GM12878 (cell line): ENCODE data around the gene TTL. TPM values are rescaled to one million over a fixed set of nuclear protein-coding genes. Genes with fewer than 3 reads are reported as not detected.

Source experiments
- ATAC-seq: fragments of 200-7000 bp; cut with Tn5 transposase; 3 replicates; pipeline ENCODE4 v1.9.1; 2020; ENCODE audit warnings: mild to moderate bottlenecking, moderate library complexity
- BruUV-seq: library from RNA; stranded (reverse); fragments of 400-500 nt; replicated peaks from 2 replicates; lab custom pipeline; 2021; lab: Mats Ljungman, UMichigan
- CTCF ChIA-PET: fragments of 300-600 bp; sonication (Branson Sonifier 250); formaldehyde crosslinking; extraction: SDS; loops from one replicate; lab custom pipeline; 2021; ENCODE audit warnings: inconsistent platforms; lab: Yijun Ruan, JAX
- POLR2A ChIA-PET: fragments of 350-600 bp; formaldehyde crosslinking; extraction: SDS; loops from one replicate; lab custom pipeline; 2021; ENCODE audit warnings: inconsistent platforms; lab: Charles Lee
- RAD21 ChIA-PET: fragments of 300-600 bp; sonication (Branson Sonifier 250); formaldehyde crosslinking; loops from one replicate; lab custom pipeline; 2023; ENCODE audit warnings: antibody characterized with exemption; ENCODE audit not compliant: unreplicated experiment; lab: Charles Lee
- SMC1A ChIA-PET: fragments of 300-600 bp; sonication (Branson Sonifier 250); formaldehyde crosslinking; loops from one replicate; lab custom pipeline; 2023; ENCODE audit not compliant: unreplicated experiment, uncharacterized antibody; lab: Charles Lee
- DNase-seq: peaks from one replicate; pipeline ENCODE4 v3.0.0-alpha.2; 2011; ENCODE audit warnings: low read depth, low spot score
- FAIRE-seq: peaks from 3 replicates; lab custom pipeline; 2011; peaks lifted over from hg19 to GRCh38; lab: Jason Lieb, UNC
- H2AFZ ChIP-seq: 2 replicates; pipeline ENCODE4 v1.6.0; 2011; ENCODE audit warnings: low read depth, low read length, control low read depth; ENCODE audit not compliant: control insufficient read depth
- H3K27ac ChIP-seq: 2 replicates; pipeline ENCODE4 v1.5.1; 2011; ENCODE audit warnings: control low read depth; ENCODE audit not compliant: control insufficient read depth, insufficient read depth
- H3K27me3 ChIP-seq, 2 experiments: replicated peaks in 1 of 2; 2 replicates each; pipeline versions ENCODE4 v1.6.0 to v1.6.1; 2011; ENCODE audit warnings: low read length in 1 of 2; ENCODE audit not compliant: control insufficient read depth in 2 of 2, insufficient read depth in 2 of 2
- H3K36me3 ChIP-seq, 2 experiments: 2 replicates each; pipeline ENCODE4 v1.5.1; 2011; ENCODE audit warnings: low read length in 1 of 2; ENCODE audit not compliant: control insufficient read depth in 2 of 2, insufficient read depth in 2 of 2
- H3K4me1 ChIP-seq: 2 replicates; pipeline ENCODE4 v1.6.1; 2011; ENCODE audit warnings: mild to moderate bottlenecking, low read length, moderate library complexity, mixed read lengths; ENCODE audit not compliant: control insufficient read depth, insufficient read depth
- H3K4me2 ChIP-seq: 2 replicates; pipeline ENCODE4 v1.6.0; 2011; ENCODE audit warnings: control low read depth; ENCODE audit not compliant: control insufficient read depth, insufficient read depth
- H3K4me3 ChIP-seq: fragments of 200-600 bp; sonication (generic); 2 replicates; pipeline ENCODE4 v1.5.1; 2016
- H3K79me2 ChIP-seq: 2 replicates; pipeline ENCODE4 v1.6.0; 2011; ENCODE audit warnings: low read length; ENCODE audit not compliant: control insufficient read depth, insufficient read depth
- H3K9ac ChIP-seq: 2 replicates; pipeline ENCODE4 v1.8.0; 2011; ENCODE audit warnings: low read length, control low read depth, mixed read lengths; ENCODE audit not compliant: control insufficient read depth, insufficient read depth
- H3K9me3 ChIP-seq: replicated peaks from 3 replicates; pipeline ENCODE4 v1.5.1; 2011; ENCODE audit warnings: mild to moderate bottlenecking, low read length; ENCODE audit not compliant: control insufficient read depth, insufficient read depth
- H4K20me1 ChIP-seq: 2 replicates; pipeline ENCODE4 v1.6.0; 2011; ENCODE audit not compliant: control insufficient read depth, insufficient read depth
- IRF4 ChIP-seq: IDR thresholded peaks from 2 replicates; pipeline ENCODE4 v1.6.1; 2011; ENCODE audit warnings: low read depth, low read length
- JUNB ChIP-seq: IDR thresholded peaks from 2 replicates; pipeline ENCODE4 v1.6.1; 2016; ENCODE audit warnings: antibody characterized with exemption, mild to moderate bottlenecking
- WGBS: methylation state at CpG from one replicate; pipeline ENCODE4 v1.1.6; 2016; ENCODE audit warnings: low lambda C conversion rate; ENCODE audit not compliant: insufficient replicate concordance, insufficient coverage; ENCODE audit errors: missing lambda C conversion rate; 5-methylcytosine and 5-hydroxymethylcytosine counted together
- in situ Hi-C: fragments of 300-500 bp; cut with MboI; formaldehyde crosslinking; loops from 9 replicates; pipeline ENCODE4 v1.14.3; 2018; ENCODE audit warnings: mixed read lengths
- intact Hi-C: fragments of 100-400 bp; cut with micrococcal nuclease; formaldehyde crosslinking; loops from one replicate; pipeline ENCODE4 v1.14.2; 2022; ENCODE audit not compliant: unreplicated experiment
- polyA plus RNA-seq, 11 experiments: library from polyadenylated mRNA; depleted of rRNA in 4 of 11; unstranded in 6 of 11; stranded (reverse) in 5 of 11; fragments of >200 nt; fragmentation: Nextera tagmentation in 4 of 11; fragmentation: Illumina TruSeq in 1 of 11; extraction: Ambion mirVana in 4 of 11; extraction: Trizol in 1 of 11; gene quantifications; 1 replicate in 1 of 11; 2 replicates in 10 of 11; pipeline versions ENCODE4 v1.2.1 to v1.2.3, GENCODE V29; 2011 to 2016; ENCODE audit warnings: inconsistent platforms in 2 of 11, missing spikeins in 2 of 11, low read depth in 1 of 11
- total RNA-seq, 4 experiments: library from RNA; depleted of rRNA in 3 of 4; stranded (reverse); fragments of >200 nt in 3 of 4; fragmentation: Illumina TruSeq in 1 of 4; extraction: Trizol in 1 of 4; gene quantifications; 2 replicates each; pipeline versions ENCODE4 v1.2.1 to v1.2.3, GENCODE V29; 2013 to 2021
- TF ChIP-seq, protein P1 (sequence below), 3 experiments: IDR thresholded peaks in 2 of 3; conservative IDR thresholded peaks in 1 of 3; 2 replicates each; pipeline ENCODE4 v1.5.1; 2011; ENCODE audit warnings: low read depth in 3 of 3, low read length in 3 of 3, mild to moderate bottlenecking in 3 of 3, control low read depth in 2 of 3, moderate library complexity in 2 of 3, inconsistent platforms in 1 of 3, mixed read lengths in 1 of 3; ENCODE audit not compliant: control insufficient read depth in 2 of 3, insufficient read depth in 1 of 3; ENCODE audit errors: extremely low read depth in 1 of 3

Gene TTL
- total and polyA plus RNA-seq, 10 of the 15 experiments (the other 5 are each of a cell fraction or from before 2014, with no cell fraction given), result 3.9 to 27.1 (median 16.1) TPM

GRCh38 chr2:112585873-112586464, 104.0 kb downstream of the TTL start:
- in situ Hi-C loops, result no loop called here
- POLR2A ChIA-PET, result interaction anchor here (1.4 to 1.6 kb wide), 2 partner anchors 120 to 140 kb away, joined by 3 to 10 read pairs; no protein-coding TSS in a partner anchor

More at GRCh38 chr2:112585873-112586464, 104.0 kb downstream of the TTL start:
- ChIA-PET RAD21 (interaction anchor here (2.5 to 4.3 kb wide), 2 partner anchors 15 to 141 kb away, joined by 8 to 28 read pairs; no protein-coding TSS in a partner anchor), SMC1A (interaction anchor here (0.8 to 4.3 kb wide), 4 partner anchors 122 to 356 kb away, joined by 3 to 18 read pairs (median 8); no protein-coding TSS in a partner anchor), CTCF (interaction anchor here (1.1 to 4.6 kb wide), 6 partner anchors 13 to 327 kb away, joined by 3 to 40 read pairs (median 4); partner anchors contain the start of gene SLC20A1)
- DNase-seq (no peak), ATAC-seq (no peak), FAIRE-seq (no peak)
- Histone ChIP-seq H3K27me3 (no peaks in the 10 kb centered on the region; a peak in 1 of 4 replicates), H3K4me3 (no peak overlapping the region), H4K20me1 (no peaks in the 10 kb centered on the region), H2AFZ (no peak overlapping the region), H3K36me3 (peaks cover 0 to 9% of the 10 kb centered on the region in 2 experiments; a peak in 1 of 4 replicates), H3K9me3 (no peaks in the 10 kb centered on the region), H3K9ac (no peak overlapping the region; the same call in 1 of the 2 replicates), H3K27ac (no peak overlapping the region), H3K79me2 (peaks cover 11% of the 10 kb centered on the region), H3K4me2 (no peak overlapping the region), H3K4me1 (peaks cover 20% of the 10 kb centered on the region)
- TF ChIP-seq IRF4 (no peak), JUNB (no peak)
- TF ChIP-seq, protein P1, sequence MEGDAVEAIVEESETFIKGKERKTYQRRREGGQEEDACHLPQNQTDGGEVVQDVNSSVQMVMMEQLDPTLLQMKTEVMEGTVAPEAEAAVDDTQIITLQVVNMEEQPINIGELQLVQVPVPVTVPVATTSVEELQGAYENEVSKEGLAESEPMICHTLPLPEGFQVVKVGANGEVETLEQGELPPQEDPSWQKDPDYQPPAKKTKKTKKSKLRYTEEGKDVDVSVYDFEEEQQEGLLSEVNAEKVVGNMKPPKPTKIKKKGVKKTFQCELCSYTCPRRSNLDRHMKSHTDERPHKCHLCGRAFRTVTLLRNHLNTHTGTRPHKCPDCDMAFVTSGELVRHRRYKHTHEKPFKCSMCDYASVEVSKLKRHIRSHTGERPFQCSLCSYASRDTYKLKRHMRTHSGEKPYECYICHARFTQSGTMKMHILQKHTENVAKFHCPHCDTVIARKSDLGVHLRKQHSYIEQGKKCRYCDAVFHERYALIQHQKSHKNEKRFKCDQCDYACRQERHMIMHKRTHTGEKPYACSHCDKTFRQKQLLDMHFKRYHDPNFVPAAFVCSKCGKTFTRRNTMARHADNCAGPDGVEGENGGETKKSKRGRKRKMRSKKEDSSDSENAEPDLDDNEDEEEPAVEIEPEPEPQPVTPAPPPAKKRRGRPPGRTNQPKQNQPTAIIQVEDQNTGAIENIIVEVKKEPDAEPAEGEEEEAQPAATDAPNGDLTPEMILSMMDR (IDR thresholded peaks at IDR 0.05 in 2 of 3, conservative IDR thresholded peaks at IDR 0.05 in 1 of 3; ENCODE audit: control insufficient read depth in 2 of 3, extremely low read depth in 1 of 3, insufficient read depth in 1 of 3, low read depth in 3 of 3, low read length in 3 of 3), result no peak
- 97% methylated on average over 18 of the region's 18 CpGs for WGBS
- intact Hi-C loops, result no loop called here
- BruUV-seq, result no TSS peak
